RPMI7951 (cell line): ENCODE results near the gene CYP46A1. TPM values are rescaled to one million over a fixed set of nuclear protein-coding genes. Genes with fewer than 3 reads are reported as not detected.

ENCODE experiments used
- total RNA-seq: library from RNA; depleted of rRNA; stranded (reverse); fragments of >200 nt; shearing (Covaris generic); gene quantifications from 2 replicates; pipeline ENCODE4 v1.2.3, GENCODE V29; 2014; rRNA removed

CYP46A1 gene
- total RNA-seq, 1 experiment from 2014 or later = not detected

Other genes with a start within 250 kb of the CYP46A1 start
- gene SETD3, start 203.4 kb upstream of the CYP46A1 start, total RNA-seq = 43.3 and 46.9 TPM in 2 replicates
- gene CCNK, start 202.9 kb upstream of the CYP46A1 start, total RNA-seq = 15.0 and 15.7 TPM in 2 replicates
- 3.4 and 5.8 TPM in 2 replicates for gene CCDC85C, start 80.1 kb upstream of the CYP46A1 start, total RNA-seq
- 0.24 and 0.49 TPM in 2 replicates for gene HHIPL1, start 39.2 kb upstream of the CYP46A1 start, total RNA-seq
- gene EML1, start 109.1 kb downstream of the CYP46A1 start, total RNA-seq = 3.3 and 8.2 TPM in 2 replicates